NCI-H1694 treated with DMSO at 0.1 percent for 48 hours (cell line): ENCODE data around the gene BET1L.

Experiments
- DNase-seq: peaks from one replicate; lab custom pipeline; 2025; lab: John Stamatoyannopoulos, UW

The BET1L gene

GRCh38 chr11:209275-210121, 2.3 kb upstream of the BET1L start:
- DNase-seq: no peak

DNA sequence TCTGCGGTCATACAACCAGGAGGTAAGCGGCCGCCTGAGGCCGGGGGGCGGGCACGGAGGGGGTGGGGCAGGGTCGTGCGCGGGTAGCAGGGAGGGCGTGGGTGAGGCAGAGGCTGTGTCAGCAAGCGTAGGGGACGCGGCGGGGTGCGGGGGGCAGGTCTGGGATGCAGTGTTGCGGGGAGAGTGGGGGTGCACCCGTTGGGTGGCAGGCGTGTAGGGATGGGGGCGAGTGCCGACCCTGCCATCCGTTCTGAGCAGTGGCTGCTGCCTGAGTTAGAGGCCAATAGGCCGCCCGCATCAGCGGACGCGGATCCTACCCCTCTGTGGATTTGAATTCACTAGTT, 1.7 kb upstream of the BET1L start:
- no peak for DNase-seq

DNA sequence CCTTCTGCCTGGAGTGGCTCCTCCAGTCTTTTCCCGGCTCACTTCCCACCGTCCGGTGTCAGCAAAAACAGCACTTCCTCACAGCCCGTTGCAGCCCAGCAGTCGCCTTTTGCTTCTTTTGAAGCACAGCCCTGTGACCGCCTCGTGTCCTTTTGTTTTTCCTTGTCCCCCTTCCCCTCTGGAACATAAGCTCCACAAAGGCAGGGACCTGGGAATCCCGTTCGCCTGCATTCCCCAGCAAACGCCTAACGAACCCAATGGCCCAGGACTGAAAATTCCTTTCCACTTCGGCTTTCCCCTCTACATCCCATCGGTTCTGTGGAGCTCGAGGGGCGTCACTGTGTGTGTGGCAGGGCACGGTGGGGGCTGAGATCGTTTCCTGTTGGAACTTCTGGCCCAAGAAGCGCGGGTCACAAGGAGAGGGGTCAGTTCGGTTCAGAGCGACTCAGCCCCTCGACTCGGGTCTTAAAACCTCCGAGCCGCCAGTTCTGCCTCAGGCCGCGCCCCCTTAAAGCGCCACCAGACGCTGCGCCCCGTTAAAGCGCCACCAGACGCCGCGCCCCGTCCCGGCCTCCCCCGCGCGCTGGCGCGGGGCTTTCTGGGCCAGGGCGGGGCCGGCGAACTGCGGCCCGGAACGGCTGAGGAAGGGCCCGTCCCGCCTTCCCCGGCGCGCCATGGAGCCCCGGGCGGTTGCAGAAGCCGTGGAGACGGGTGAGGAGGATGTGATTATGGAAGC, 1.1 kb upstream of the BET1L start:
- DNase-seq: peak; percentile 1

GRCh38 chr11:207863-208180, 623 bp upstream of the BET1L start:
- no peak for DNase-seq

DNA sequence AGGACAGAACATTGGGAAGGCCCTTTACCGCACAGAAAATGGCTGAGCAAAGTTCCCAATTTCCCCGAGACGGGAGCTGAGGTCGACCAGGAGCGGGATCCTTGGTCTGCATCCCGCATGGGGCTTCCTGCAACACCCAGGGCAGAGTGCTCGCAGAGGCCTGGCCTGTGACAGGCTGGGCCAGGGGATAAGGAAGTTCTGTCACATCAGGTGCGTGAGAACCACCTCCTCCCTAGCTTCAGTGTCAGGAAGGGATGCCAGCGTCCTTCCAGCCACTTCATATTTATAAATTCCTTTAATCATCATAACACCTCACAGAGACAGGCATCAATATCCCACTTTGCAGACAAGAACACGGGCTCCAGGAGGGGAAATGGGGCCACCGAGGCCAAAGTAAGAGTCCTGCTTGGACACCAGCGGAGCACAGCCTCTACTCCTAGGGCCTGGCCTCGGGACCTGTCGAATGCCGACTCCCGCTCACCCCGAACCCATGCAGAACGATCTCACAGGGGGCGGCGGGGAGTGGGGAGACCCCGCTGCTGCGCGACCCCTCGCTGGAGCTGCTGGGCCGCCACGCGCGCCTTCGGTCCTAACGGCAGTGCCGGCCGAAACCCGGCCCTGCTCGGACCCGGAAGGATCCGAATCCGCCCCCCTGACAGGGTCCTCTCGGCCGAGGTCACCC, 532 bp downstream of the BET1L start:
- DNase-seq: no peak

- no peak for DNase-seq
Measured at GRCh38 chr11:206002-206384, 1.2 kb downstream of the BET1L start.

DNA sequence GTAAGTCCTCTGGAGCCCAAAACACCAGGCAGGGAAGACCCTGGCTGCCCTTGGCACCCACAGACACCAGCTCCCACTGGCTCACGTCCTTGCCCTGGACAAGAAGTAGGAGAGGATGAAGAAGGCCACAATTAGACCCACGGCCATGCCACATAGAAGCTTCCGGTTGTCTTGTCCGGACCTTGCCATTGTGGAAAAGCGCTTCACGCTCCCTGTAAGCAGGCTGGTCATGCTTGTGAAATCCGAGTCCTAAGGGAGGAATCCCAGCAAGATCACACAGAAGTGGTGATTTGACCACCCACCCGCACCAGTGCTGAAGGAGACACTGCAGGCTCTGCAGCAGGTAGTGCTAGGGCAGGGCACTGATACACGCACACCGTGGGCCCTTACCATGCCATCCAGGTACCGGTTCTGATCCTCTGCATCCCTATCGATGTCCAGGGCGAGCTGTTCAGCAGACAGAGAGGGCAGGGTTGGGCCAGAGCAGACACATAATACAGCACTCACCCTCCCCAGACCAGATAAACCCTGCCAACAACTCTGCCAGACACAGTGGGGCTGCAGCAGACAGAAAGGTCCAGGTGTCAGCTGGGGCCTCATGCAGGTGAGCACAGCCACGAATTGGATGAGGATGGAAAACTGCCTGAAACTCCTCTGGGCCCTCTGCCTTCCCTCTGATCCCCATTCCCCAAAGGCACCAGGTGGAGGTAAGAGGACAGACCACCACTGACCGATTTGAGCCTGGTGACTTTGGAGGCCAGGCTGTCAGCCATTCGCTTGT, 1.8 kb downstream of the BET1L start:
- no peak for DNase-seq

DNA sequence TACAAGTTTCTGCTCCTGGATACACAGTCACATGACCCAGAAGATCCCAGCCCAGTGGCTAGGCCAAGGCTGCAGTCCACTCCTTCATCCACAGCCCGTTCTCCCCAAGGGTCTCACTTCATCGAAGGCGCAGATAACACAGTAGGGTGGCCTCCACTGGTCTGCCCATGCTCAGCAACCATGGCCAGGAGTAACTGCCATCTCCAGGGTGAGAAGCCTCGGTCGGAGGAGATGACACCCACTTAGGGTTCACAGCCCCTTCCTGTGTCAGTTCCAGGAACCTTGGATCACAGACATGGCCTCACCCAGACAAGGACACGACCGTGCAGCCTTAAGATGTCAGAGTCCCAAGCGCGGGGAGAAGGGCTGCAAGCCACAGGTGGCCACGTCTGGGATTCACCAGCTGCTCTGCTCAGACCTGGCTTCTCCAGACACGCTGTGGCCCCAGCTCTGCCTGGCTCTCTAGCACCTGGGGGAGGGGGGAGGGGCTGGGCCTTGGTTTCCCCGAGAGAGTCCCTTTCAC, 2.6 kb downstream of the BET1L start:
- no peak for DNase-seq

DNA sequence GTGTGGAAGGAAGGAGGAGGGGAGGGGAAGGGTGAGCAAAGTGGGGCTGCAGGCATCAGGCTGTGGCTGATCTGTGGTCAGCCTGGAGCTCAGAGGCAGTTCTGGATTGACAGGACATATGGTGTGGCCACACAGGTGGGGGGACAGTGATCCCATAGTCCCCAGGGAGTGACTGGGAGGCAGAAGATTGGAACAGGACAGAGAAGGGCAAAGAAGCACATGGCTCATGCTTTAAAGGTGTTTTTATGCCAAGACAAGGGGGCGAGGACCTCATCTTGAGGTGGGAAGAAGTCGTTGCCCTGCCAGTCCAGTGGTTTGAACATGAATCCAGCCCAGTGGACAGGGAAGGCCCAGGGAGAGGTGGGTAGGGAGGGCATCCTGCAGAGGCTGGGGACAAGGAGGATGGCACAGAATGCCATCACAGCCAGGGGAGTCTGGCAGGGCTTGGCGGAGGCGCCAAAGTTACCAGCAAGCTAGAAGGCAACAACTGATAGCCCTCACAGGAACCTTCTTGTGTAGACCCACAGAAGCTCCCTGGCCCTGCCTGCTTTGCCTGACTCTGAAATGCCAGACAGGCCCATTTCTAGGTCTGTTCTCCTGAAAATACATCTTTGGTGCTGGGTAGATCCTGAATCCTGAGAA, 3.1 kb downstream of the BET1L start:
- DNase-seq: no peak

- no peak for DNase-seq
Measured at GRCh38 chr11:203056-203944, 3.9 kb downstream of the BET1L start.

GRCh38 chr11:202490-202889, 4.7 kb downstream of the BET1L start:
- no peak for DNase-seq

DNA sequence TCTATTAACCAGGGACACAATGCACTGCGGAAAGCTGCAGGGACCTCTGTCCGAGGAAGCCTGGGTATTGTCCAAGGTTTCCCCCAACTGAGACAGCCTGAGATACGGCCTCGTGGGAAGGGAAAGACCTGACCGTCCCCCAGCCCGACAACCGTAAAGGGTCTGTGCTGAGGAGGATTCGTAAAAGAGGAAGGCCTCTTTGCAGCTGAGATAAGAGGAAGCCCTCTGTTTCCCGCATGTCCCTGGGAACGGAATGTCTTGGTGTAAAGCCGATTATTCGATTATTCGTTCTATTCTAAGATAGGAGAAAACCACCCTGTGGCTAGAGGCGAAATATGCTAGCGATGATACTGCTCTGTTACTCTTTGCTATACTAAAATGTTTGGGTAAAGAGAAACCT, 5.2 kb downstream of the BET1L start:
- DNase-seq: no peak

- no peak for DNase-seq
Measured at GRCh38 chr11:200224-201003, 6.8 kb downstream of the BET1L start.

GRCh38 chr11:199782-200181, 7.4 kb downstream of the BET1L start:
- DNase-seq: no peak

DNA sequence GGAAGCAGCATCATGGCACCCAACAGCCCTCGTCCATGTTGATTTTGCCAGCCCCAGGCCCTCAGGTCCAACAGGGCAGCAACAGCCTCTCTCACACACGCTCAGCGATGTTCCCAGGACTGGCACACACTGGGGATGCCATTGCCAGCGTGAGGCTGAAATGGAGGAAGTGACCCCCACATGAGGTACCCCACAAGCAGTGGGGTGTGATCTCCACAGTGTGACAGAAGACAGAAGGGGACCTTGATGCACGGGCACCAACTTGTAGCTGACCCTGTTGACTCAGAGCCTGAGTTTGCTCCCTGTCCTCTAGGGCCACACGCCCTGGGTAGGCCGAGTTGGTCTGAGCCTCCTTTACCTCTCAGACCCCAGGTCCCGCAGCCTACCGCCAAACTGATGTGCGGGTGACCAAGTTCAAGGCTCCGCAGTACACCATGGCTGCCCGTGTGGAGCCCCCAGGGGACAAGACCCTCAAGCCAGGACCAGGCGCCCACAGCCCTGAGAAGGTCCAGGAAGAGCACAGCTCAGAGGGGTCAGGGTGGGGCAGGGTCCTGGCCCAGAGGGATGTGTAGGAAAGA, 8.1 kb downstream of the BET1L start:
- no peak for DNase-seq

DNA sequence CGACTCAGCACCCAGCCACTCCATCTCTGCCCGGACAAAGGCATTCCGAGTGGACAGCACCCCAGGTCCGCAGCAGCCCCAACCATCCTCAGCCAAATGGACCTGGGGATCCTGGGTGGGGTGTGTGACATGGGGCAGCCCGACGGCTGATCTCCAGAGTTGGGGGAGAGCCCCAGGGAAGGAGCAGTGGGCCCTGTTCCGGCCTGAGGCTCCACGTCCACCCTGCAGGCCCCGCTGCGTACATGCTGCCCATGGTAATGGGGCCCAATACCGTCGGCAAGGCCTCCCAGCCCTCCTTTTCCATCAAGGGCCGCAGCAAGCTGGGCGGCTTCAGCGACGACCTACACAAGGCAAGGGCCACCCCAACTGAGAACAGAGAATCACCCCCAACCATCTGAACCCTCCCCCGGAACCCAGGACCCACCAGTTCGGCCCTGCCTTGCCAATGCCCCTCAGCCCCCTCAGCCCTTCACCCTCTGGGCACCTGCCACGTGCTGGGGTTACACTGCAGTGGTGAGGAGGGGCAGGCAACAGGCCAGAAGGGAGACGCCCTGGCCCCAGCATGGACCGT, 8.9 kb downstream of the BET1L start:
- DNase-seq: no peak

DNA sequence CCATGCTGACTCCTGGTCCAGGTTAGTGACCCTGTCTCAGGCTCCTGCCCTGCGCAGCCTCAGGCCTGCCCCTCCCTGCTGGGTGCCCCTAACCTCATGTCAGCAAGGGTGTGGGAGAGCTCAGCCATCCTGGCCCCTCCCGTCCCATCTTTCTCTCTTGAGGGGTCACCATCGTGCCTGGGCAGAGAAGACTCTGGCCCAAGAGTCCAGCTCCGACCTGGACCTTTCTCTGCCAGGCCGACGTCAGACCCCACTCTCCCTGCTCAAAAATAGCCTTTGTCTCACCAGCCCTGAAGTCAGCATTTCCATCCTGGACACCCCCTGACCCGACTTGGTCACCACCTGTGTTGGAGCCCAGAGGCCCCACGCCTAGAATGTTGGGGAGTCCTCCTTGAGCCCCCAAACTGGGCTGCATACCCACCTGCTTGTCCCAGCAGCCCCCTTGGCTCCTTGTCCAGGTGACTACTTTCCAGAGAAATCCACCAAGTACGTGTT, 9.4 kb downstream of the BET1L start:
- no peak for DNase-seq

- no peak for DNase-seq
Measured at GRCh38 chr11:196786-197731, 10.1 kb downstream of the BET1L start.
